Keratinocyte (primary cell): ENCODE measurements around the gene PNPLA7. TPM values are rescaled to one million over a fixed set of nuclear protein-coding genes. Genes with fewer than 3 reads are reported as not detected.

Experiments used
- DNase-seq: peaks from one replicate; pipeline ENCODE4 v3.0.0-alpha.2; 2011; ENCODE audit warnings: low read depth, missing footprints, low spot score
- FAIRE-seq: peaks from 2 replicates; lab custom pipeline; 2011; peaks lifted over from hg19 to GRCh38; lab: Jason Lieb, UNC
- H2AFZ ChIP-seq: 2 replicates; pipeline ENCODE4 v1.6.0; 2012; ENCODE audit warnings: low read length, control low read depth, inconsistent platforms; ENCODE audit not compliant: control insufficient read depth
- H3K27ac ChIP-seq: 2 replicates; pipeline ENCODE4 v1.5.1; 2011; ENCODE audit warnings: low read length; ENCODE audit not compliant: control insufficient read depth, insufficient read depth
- H3K27me3 ChIP-seq: 3 replicates; pipeline ENCODE4 v1.6.0; 2011; ENCODE audit warnings: low read length; ENCODE audit not compliant: control insufficient read depth, insufficient read depth; ENCODE audit errors: extremely low read depth
- H3K36me3 ChIP-seq, 2 experiments: 2 replicates in 1 of 2; 3 replicates in 1 of 2; pipeline ENCODE4 v1.5.1; 2011; ENCODE audit warnings: low read length in 2 of 2, mild to moderate bottlenecking in 1 of 2; ENCODE audit not compliant: control insufficient read depth in 2 of 2, insufficient read depth in 2 of 2; ENCODE audit errors: extremely low read depth in 1 of 2
- H3K4me1 ChIP-seq: 3 replicates; pipeline ENCODE4 v1.5.1; 2011; ENCODE audit warnings: low read length; ENCODE audit not compliant: control insufficient read depth, insufficient read depth; ENCODE audit errors: extremely low read depth
- H3K4me2 ChIP-seq: 3 replicates; pipeline ENCODE4 v1.6.0; 2011; ENCODE audit warnings: low read depth, low read length; ENCODE audit not compliant: control insufficient read depth, insufficient read depth; ENCODE audit errors: extremely low read depth
- H3K4me3 ChIP-seq, 3 experiments: fragments of 200-600 bp in 1 of 3; sonication (generic) in 1 of 3; 2 replicates in 2 of 3; 3 replicates in 1 of 3; pipeline ENCODE4 v1.5.1; 2011 to 2016; ENCODE audit warnings: low read length in 3 of 3, mild to moderate bottlenecking in 3 of 3, control low read depth in 2 of 3, inconsistent platforms in 1 of 3, low read depth in 1 of 3, mixed read lengths in 1 of 3, mixed run types in 1 of 3, moderate library complexity in 1 of 3; ENCODE audit not compliant: control insufficient read depth in 2 of 3, insufficient read depth in 2 of 3; ENCODE audit errors: extremely low read depth in 1 of 3
- H3K79me2 ChIP-seq: 2 replicates; pipeline ENCODE4 v1.6.0; 2012; ENCODE audit warnings: low read length; ENCODE audit not compliant: control insufficient read depth, insufficient read depth
- H3K9ac ChIP-seq: 3 replicates; pipeline ENCODE4 v1.6.0; 2011; ENCODE audit warnings: low read length; ENCODE audit not compliant: control insufficient read depth, insufficient read depth; ENCODE audit errors: extremely low read depth
- H3K9me1 ChIP-seq: 3 replicates; pipeline ENCODE4 v1.6.0; 2011; ENCODE audit warnings: low read length; ENCODE audit not compliant: control insufficient read depth, insufficient read depth; ENCODE audit errors: extremely low read depth
- H3K9me3 ChIP-seq: 2 replicates; pipeline ENCODE4 v1.5.1; 2012; ENCODE audit warnings: low read depth, low read length; ENCODE audit not compliant: control insufficient read depth
- H4K20me1 ChIP-seq: 3 replicates; pipeline ENCODE4 v1.6.0; 2011; ENCODE audit warnings: low read length; ENCODE audit not compliant: control insufficient read depth, insufficient read depth; ENCODE audit errors: extremely low read depth
- EZH2 ChIP-seq: IDR thresholded peaks from one replicate; pipeline ENCODE4 v1.6.1; 2012; ENCODE audit warnings: inconsistent platforms, mild to moderate bottlenecking, low read length, moderate library complexity
- dilution Hi-C: fragments of 300-500 bp; cut with MboI; formaldehyde crosslinking; loops from one replicate; pipeline ENCODE4 v1.7.0; 2020; ENCODE audit warnings: low sequenced_read_pairs; ENCODE audit not compliant: extremely low pct_ligation_motif_present
- polyA plus RNA-seq, 5 experiments: library from polyadenylated mRNA; depleted of rRNA in 3 of 5; stranded (reverse) in 3 of 5; stranded (forward) in 1 of 5; unstranded in 1 of 5; fragments of >200 nt; gene quantifications; 1 replicate in 1 of 5; 2 replicates in 3 of 5; 3 replicates in 1 of 5; pipeline versions ENCODE4 v1.2.1 to v1.2.3, GENCODE V29; 2011 to 2012; ENCODE audit warnings: missing spikeins in 2 of 5, low read depth in 1 of 5, low replicate concordance in 1 of 5
- TF ChIP-seq, protein P1 (sequence below), 3 experiments: IDR thresholded peaks in 1 of 3; conservative IDR thresholded peaks in 1 of 3; optimal IDR thresholded peaks in 1 of 3; 2 replicates in 2 of 3; 3 replicates in 1 of 3; pipeline versions ENCODE3 to v1.5.1; 2011; ENCODE audit warnings: low read length in 3 of 3, mild to moderate bottlenecking in 3 of 3, moderate library complexity in 2 of 3, control low read depth in 1 of 3, inconsistent platforms in 1 of 3; ENCODE audit not compliant: insufficient read depth in 2 of 3; ENCODE audit errors: extremely low read depth in 1 of 3

Gene PNPLA7
- polyA plus RNA-seq, 1 donor (not counting 4 experiments of a cell fraction or from before 2014, with no cell fraction given), result 0.34 TPM

DNA sequence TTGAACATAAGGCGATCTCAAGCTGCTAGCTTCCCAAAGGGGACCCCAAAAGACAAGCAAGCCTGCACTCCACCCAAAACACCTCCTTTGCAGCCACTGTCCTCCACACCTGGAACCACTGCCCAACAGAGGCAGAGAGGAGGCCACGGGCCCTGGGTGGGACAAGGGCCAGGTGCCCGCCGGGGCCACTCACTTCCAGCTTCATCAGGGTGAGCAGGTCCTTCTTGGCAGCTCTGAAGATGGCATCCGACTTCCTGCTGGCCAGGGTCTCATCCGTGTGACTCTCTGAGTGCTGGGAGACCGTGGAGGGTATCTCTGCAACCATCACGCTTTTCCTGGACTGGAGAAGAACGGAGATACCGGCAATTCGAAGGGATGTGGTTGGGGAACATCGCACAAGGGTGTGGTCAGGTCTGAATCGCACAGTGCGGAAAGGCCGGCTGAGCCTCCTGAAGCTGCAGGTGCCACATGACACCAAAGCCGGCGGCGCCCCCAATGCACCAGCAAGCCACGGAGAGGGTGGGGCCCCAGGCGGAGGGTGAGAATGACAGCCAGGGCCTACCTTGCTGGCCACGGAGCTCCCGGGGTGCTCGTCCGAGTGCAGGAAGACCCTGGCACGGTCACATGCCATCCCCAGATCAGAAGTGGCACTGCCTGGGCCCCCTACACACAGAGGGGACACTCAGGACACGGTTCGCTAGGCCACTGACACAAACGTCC, 44.6 kb downstream of the PNPLA7 start:
- dilution Hi-C loops, result no loop called here
- no peaks in the 10 kb centered on the region for H3K36me3 ChIP-seq

DNA sequence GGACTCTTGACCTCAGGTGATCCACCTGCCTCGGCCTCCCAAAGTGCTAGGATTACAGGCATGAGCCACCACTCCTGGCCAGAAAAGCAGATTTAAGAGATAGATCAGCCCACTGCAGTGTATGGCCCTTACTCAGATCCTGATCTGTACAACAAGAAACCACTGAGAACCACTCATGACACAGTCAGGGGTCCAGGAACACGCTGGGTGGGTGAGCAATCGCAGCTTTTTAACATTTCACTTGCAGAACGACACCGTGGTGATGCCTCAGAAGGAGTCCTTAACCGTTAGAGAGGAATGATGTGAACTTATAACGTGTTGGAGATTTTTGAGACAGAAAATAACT, 45.8 kb downstream of the PNPLA7 start:
- no peak overlapping the region for H3K9ac ChIP-seq
- H3K9me1 ChIP-seq, result no peaks in the 10 kb centered on the region
- DNase-seq (no peak), FAIRE-seq (no peak)
- H3K9me3 ChIP-seq, result no peaks in the 10 kb centered on the region
- H2AFZ ChIP-seq, result no peak overlapping the region
- dilution Hi-C loops, result no loop called here
- H4K20me1 ChIP-seq, result no peaks in the 10 kb centered on the region
- no peak overlapping the region for H3K4me3 ChIP-seq
- TF ChIP-seq, protein P1, sequence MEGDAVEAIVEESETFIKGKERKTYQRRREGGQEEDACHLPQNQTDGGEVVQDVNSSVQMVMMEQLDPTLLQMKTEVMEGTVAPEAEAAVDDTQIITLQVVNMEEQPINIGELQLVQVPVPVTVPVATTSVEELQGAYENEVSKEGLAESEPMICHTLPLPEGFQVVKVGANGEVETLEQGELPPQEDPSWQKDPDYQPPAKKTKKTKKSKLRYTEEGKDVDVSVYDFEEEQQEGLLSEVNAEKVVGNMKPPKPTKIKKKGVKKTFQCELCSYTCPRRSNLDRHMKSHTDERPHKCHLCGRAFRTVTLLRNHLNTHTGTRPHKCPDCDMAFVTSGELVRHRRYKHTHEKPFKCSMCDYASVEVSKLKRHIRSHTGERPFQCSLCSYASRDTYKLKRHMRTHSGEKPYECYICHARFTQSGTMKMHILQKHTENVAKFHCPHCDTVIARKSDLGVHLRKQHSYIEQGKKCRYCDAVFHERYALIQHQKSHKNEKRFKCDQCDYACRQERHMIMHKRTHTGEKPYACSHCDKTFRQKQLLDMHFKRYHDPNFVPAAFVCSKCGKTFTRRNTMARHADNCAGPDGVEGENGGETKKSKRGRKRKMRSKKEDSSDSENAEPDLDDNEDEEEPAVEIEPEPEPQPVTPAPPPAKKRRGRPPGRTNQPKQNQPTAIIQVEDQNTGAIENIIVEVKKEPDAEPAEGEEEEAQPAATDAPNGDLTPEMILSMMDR (optimal IDR thresholded peaks at IDR 0.05 in 1 of 3, IDR thresholded peaks at IDR 0.05 in 1 of 3, conservative IDR thresholded peaks at IDR 0.05 in 1 of 3; ENCODE audit: extremely low read depth in 1 of 3, insufficient read depth in 2 of 3, low read length in 3 of 3), result no peak
- TF ChIP-seq EZH2, result no peak
- H3K79me2 ChIP-seq, result no peaks in the 10 kb centered on the region
- H3K4me1 ChIP-seq, result no peaks in the 10 kb centered on the region
- no peak overlapping the region for H3K27ac ChIP-seq
- no peaks in the 10 kb centered on the region for H3K27me3 ChIP-seq
- H3K36me3 ChIP-seq, result no peaks in the 10 kb centered on the region
- no peak overlapping the region for H3K4me2 ChIP-seq

More for the DNA sequence above, 44.6 kb downstream of the PNPLA7 start:
- no peaks in the 10 kb centered on the region for H3K4me1 ChIP-seq
- H3K4me3 ChIP-seq, result no peak overlapping the region
- DNase-seq (no peak), FAIRE-seq (no peak)
- no peaks in the 10 kb centered on the region for H4K20me1 ChIP-seq
- no peaks in the 10 kb centered on the region for H3K79me2 ChIP-seq
- H3K9ac ChIP-seq, result no peak overlapping the region
- no peak overlapping the region for H3K27ac ChIP-seq
- no peak overlapping the region for H3K4me2 ChIP-seq
- no peak overlapping the region for H2AFZ ChIP-seq
- H3K9me1 ChIP-seq, result no peaks in the 10 kb centered on the region
- H3K9me3 ChIP-seq, result no peaks in the 10 kb centered on the region
- no peaks in the 10 kb centered on the region for H3K27me3 ChIP-seq
- TF ChIP-seq EZH2, result no peak
- TF ChIP-seq, protein P1 (optimal IDR thresholded peaks at IDR 0.05 in 1 of 3, IDR thresholded peaks at IDR 0.05 in 1 of 3, conservative IDR thresholded peaks at IDR 0.05 in 1 of 3; ENCODE audit: extremely low read depth in 1 of 3, insufficient read depth in 2 of 3, low read length in 3 of 3), result no peak
